ENCODE measurements around the gene MAIP1.

The MAIP1 gene

GRCh38 chr2:199994371-199994770, 39.0 kb downstream of the MAIP1 start:
- no peak for DNase-seq

GRCh38 chr2:199994896-199995295, 39.5 kb downstream of the MAIP1 start:
- no peak for DNase-seq

- DNase-seq, result no peak
These were observed 41.9 kb downstream of the MAIP1 start for GRCh38 chr2:199997296-199997695.

- no peak for DNase-seq
These were observed 43.8 kb downstream of the MAIP1 start for GRCh38 chr2:199999166-199999565.

GRCh38 chr2:200000444-200001163, 45.2 kb downstream of the MAIP1 start:
- no peak for DNase-seq

GRCh38 chr2:200003444-200003843, 48.1 kb downstream of the MAIP1 start:
- DNase-seq, result no peak

- DNase-seq, result no peak
These were observed 50.3 kb downstream of the MAIP1 start for GRCh38 chr2:200005675-200006074.

GRCh38 chr2:200007306-200007705, 51.9 kb downstream of the MAIP1 start:
- no peak for DNase-seq

GRCh38 chr2:200012401-200012800, 57.0 kb downstream of the MAIP1 start:
- DNase-seq, result no peak

Measured in central memory CD4-positive, alpha-beta T cell (primary cell).